Tibial nerve (tissue), 4 donors: Measurements from ENCODE around the gene POU6F2. TPM values are rescaled to one million over a fixed set of nuclear protein-coding genes. Genes with fewer than 3 reads are reported as not detected.

ENCODE experiments used
- DNase-seq, 2 donors: peaks; one replicate each; pipeline ENCODE4 v3.0.0-alpha.2; 2019; ENCODE audit warnings: low spot score in 2 of 2
- H3K27ac ChIP-seq, 4 donors: fragments of 200-600 bp; sonication (generic) in 3 of 4; one replicate each; pipeline ENCODE4 v1.5.1; 2017 to 2019; ENCODE audit warnings: mild to moderate bottlenecking in 1 of 4
- H3K27me3 ChIP-seq, 2 donors: fragments of 200-600 bp; sonication (generic) in 1 of 2; one replicate each; pipeline versions ENCODE4 v1.5.1 to v1.6.0; 2017 to 2019
- H3K36me3 ChIP-seq, 3 donors: fragments of 200-600 bp; sonication (generic); one replicate each; pipeline ENCODE4 v1.5.1; 2018 to 2019
- H3K4me1 ChIP-seq, 4 donors: fragments of 200-600 bp; sonication (generic) in 3 of 4; one replicate each; pipeline ENCODE4 v1.5.1; 2017 to 2019
- H3K4me3 ChIP-seq, 4 donors: fragments of 200-600 bp; sonication (generic) in 3 of 4; one replicate each; pipeline ENCODE4 v1.5.1; 2017 to 2019; ENCODE audit warnings: mild to moderate bottlenecking in 1 of 4, moderate library complexity in 1 of 4
- H3K9me3 ChIP-seq, 4 donors: fragments of 200-600 bp; sonication (generic) in 3 of 4; one replicate each; pipeline ENCODE4 v1.5.1; 2017 to 2019
- EP300 ChIP-seq, 2 donors: sonication (generic); formaldehyde crosslinking; IDR thresholded peaks; one replicate each; pipeline ENCODE4 v1.6.1; 2017; ENCODE audit warnings: antibody characterized with exemption in 2 of 2, mild to moderate bottlenecking in 1 of 2
- POLR2A ChIP-seq, 2 donors: fragments of 450-650 bp; IDR thresholded peaks; one replicate each; pipeline ENCODE4 v1.6.1; 2017; ENCODE audit warnings: antibody characterized with exemption in 2 of 2, mild to moderate bottlenecking in 2 of 2, moderate library complexity in 2 of 2
- WGBS, 2 donors: methylation state at CpG; one replicate each; pipeline ENCODE4 v1.1.5; 2018; 5-methylcytosine and 5-hydroxymethylcytosine counted together
- total RNA-seq, 4 donors: library from RNA; depleted of rRNA; stranded (reverse); fragments of >200 nt; gene quantifications; one replicate each; pipeline ENCODE4 v1.1.0, GENCODE V29; 2016
- TF ChIP-seq, protein P1 (sequence below), 5 experiments: fragments of 200-600 bp in 3 of 5; fragments of 450-650 bp in 2 of 5; sonication (generic) in 3 of 5; IDR thresholded peaks; one replicate each; pipeline ENCODE4 v1.5.1; 2016 to 2019; ENCODE audit warnings: antibody characterized with exemption in 5 of 5, mild to moderate bottlenecking in 3 of 5, moderate library complexity in 2 of 5

The POU6F2 gene
- total RNA-seq, 4 donors from 2014 or later: 0.21 to 1.8 (median 1.3) TPM

DNA sequence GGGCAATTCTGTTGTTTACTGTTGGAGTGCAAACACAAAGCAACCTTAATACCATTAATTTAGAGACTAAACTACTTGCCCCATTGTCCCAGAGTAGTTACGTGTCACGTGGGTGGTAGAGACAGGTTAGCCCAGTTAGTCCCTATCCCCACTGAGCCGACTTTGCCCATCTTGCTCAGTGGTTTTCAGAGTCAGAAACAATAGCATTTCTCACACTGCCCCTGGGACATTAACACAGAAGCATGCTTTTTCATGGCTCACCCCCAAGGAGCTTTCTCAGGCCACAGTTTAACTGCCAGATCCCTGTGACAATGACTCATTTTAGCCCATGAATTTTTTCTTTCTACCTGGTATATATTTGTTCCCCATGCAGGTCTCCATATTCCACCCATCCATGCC is 271.0 kb downstream of the POU6F2 start:
- no peak overlapping the region for H3K27ac ChIP-seq
- 63 to 64% methylated on average over 3 of the region's 3 CpGs for WGBS, 2 donors
- no peak overlapping the region for H3K4me3 ChIP-seq
- H3K36me3 ChIP-seq: no peaks in the 10 kb centered on the region
- DNase-seq: no peak
- peaks cover 0 to 3% (median 0%) of the 10 kb centered on the region in 4 donors for H3K4me1 ChIP-seq
- TF ChIP-seq EP300 (IDR thresholded peaks at IDR 0.05): no peak
- TF ChIP-seq, protein P1, sequence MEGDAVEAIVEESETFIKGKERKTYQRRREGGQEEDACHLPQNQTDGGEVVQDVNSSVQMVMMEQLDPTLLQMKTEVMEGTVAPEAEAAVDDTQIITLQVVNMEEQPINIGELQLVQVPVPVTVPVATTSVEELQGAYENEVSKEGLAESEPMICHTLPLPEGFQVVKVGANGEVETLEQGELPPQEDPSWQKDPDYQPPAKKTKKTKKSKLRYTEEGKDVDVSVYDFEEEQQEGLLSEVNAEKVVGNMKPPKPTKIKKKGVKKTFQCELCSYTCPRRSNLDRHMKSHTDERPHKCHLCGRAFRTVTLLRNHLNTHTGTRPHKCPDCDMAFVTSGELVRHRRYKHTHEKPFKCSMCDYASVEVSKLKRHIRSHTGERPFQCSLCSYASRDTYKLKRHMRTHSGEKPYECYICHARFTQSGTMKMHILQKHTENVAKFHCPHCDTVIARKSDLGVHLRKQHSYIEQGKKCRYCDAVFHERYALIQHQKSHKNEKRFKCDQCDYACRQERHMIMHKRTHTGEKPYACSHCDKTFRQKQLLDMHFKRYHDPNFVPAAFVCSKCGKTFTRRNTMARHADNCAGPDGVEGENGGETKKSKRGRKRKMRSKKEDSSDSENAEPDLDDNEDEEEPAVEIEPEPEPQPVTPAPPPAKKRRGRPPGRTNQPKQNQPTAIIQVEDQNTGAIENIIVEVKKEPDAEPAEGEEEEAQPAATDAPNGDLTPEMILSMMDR (IDR thresholded peaks at IDR 0.05): no peak
- H3K9me3 ChIP-seq: no peaks in the 10 kb centered on the region
- no peaks in the 10 kb centered on the region for H3K27me3 ChIP-seq

DNA sequence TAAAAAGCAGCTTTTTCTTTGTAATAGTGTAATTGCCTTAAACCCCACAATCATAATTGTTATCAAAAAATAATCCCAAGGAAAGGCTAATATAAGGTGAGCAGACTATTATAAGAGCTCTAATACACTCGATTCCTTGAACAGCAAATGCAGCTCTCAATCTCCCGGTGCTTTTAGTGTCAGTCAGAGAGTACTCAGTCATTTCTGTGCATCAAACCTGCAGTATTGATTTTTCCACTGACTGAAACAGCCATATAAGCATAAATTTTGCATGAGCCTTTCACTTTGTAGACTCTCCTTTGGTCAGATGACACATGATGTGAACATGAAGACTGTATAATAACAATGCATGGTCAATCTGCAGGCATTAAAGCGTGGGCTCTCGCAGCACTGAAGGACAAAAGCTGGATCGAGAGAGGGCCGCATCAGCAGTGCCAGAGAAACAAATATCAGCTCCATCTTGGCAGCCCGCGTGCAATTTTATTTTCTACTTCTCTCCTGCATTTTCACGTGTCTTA is 272.0 kb downstream of the POU6F2 start:
- 90 to 94% methylated on average over 9 of the region's 9 CpGs for WGBS, 2 donors
- Histone ChIP-seq H3K27me3 (no peaks in the 10 kb centered on the region), H3K27ac (no peak overlapping the region), H3K4me1 (peaks cover 0 to 3% (median 0%) of the 10 kb centered on the region in 4 donors), H3K9me3 (no peaks in the 10 kb centered on the region), H3K36me3 (no peaks in the 10 kb centered on the region), H3K4me3 (no peak overlapping the region)
- DNase-seq: no peak
- TF ChIP-seq POLR2A (IDR thresholded peaks at IDR 0.05) (no peak), EP300 (IDR thresholded peaks at IDR 0.05) (no peak)
- TF ChIP-seq, protein P1 (IDR thresholded peaks at IDR 0.05): no peak

DNA sequence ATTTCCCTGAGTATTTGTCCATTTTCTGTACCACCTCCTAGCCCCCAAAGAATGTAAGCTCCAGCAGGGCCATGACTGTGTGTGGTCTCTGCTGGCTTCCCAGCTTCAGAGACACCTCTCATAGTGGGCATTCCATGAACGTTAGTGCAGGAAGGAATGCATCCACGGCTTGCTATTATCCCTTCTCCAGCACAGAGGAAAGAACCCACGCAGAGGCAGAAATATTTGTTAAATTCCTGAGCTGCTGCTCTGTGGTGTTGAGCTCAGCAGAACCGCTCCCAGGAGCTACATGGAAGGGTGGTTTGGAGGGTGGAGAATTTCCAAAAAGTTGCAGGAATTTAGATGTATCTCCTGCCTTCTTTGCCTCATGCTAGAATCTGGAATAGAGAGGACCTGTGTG is 275.2 kb downstream of the POU6F2 start:
- no peak for DNase-seq

DNA sequence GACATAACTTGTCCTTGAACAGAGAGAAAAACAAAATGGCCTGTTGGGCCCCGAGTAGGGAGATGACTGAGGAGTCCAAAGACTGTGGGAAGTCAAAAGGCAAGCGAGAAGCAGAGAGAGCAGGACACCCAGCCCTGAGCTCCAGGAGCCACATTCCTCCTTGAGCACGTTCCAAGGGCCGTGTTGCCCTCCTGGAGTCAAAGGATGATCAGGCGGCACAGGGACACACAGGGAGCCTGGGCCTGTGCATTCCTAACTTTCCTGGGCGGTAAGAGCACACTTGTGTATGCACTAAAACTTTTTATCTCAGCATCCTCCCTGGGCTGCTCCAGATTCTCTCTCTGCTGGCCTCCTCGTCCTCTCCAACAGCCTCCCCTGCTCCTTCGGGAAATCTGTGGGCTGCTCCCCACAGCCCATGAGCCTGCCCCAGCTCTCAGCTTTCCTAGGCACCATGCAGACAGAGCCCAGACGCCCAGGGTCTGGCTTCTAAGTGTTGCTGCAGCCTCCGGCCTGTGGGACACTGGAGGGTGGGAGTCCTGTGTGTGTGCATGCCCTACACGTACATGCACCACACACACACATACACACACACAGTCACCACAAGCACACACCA is 281.8 kb downstream of the POU6F2 start:
- Histone ChIP-seq H3K27ac (no peak overlapping the region), H3K4me3 (no peak overlapping the region), H3K4me1 (no peaks in the 10 kb centered on the region), H3K36me3 (no peaks in the 10 kb centered on the region), H3K27me3 (no peaks in the 10 kb centered on the region), H3K9me3 (no peaks in the 10 kb centered on the region)
- 71 to 77% methylated on average over 11 of the region's 11 CpGs for WGBS, 2 donors
- TF ChIP-seq, protein P1 (IDR thresholded peaks at IDR 0.05): no peak
- TF ChIP-seq EP300 (IDR thresholded peaks at IDR 0.05) (no peak), POLR2A (IDR thresholded peaks at IDR 0.05) (no peak)
- no peak for DNase-seq

More for the DNA sequence above, 275.2 kb downstream of the POU6F2 start:
- WGBS, 2 donors: 14 to 16% methylated on average over 4 of the region's 4 CpGs
- no peaks in the 10 kb centered on the region for H3K36me3 ChIP-seq
- H3K4me3 ChIP-seq: no peak overlapping the region
- no peak overlapping the region for H3K27ac ChIP-seq
- peaks cover 0 to 3% (median 0%) of the 10 kb centered on the region in 4 donors for H3K4me1 ChIP-seq
- H3K27me3 ChIP-seq: no peaks in the 10 kb centered on the region
- no peak for TF ChIP-seq EP300 (IDR thresholded peaks at IDR 0.05)
- no peak for TF ChIP-seq POLR2A (IDR thresholded peaks at IDR 0.05)
- TF ChIP-seq, protein P1 (IDR thresholded peaks at IDR 0.05): no peak
- no peaks in the 10 kb centered on the region for H3K9me3 ChIP-seq

DNA sequence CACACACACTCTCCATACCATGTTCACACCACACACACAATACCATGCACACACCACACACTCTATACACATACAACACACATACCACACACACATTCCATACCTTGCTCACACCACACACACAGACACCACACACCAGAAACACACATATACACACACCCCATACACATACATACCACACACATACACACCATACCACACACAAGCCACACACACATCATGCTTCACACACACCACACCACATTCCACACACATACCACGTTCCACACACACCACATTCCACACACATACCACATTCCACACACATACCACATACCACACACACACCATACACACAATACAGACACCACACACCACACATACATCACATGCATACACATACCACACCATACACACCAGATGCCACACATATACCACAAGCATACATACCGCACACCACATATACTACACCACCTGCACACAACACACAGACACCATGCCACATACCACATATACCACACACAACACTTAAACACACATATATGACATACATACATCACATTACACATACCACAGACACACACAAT is 282.7 kb downstream of the POU6F2 start:
- no peak overlapping the region for H3K27ac ChIP-seq
- DNase-seq: no peak
- no peak overlapping the region for H3K4me3 ChIP-seq
- TF ChIP-seq POLR2A (IDR thresholded peaks at IDR 0.05) (no peak), EP300 (IDR thresholded peaks at IDR 0.05) (no peak)
- TF ChIP-seq, protein P1 (IDR thresholded peaks at IDR 0.05): no peak
- H3K4me1 ChIP-seq: no peaks in the 10 kb centered on the region
- no peaks in the 10 kb centered on the region for H3K36me3 ChIP-seq
- H3K27me3 ChIP-seq: no peaks in the 10 kb centered on the region
- no peaks in the 10 kb centered on the region for H3K9me3 ChIP-seq
- WGBS, 2 donors: 78 to 91% methylated on average over 2 of the region's 2 CpGs
